AG09319 (cell line): ENCODE data around the gene CHRNA10.
"Not testable (repeated sequence)": the region's sequence is repeated elsewhere in the genome, so short reads cannot be mapped to it uniquely, and the experiment has no call there.

Experiments used
- DNase-seq: peaks from one replicate; pipeline ENCODE4 v3.0.0-alpha.2; 2010; ENCODE audit warnings: low read depth; ENCODE audit errors: extremely low read depth
- TF ChIP-seq, protein P1 (sequence below): IDR thresholded peaks from 2 replicates; pipeline ENCODE4 v1.5.1; 2011; ENCODE audit warnings: low read depth, mild to moderate bottlenecking, inconsistent platforms, low read length, moderate library complexity

Gene CHRNA10

DNA sequence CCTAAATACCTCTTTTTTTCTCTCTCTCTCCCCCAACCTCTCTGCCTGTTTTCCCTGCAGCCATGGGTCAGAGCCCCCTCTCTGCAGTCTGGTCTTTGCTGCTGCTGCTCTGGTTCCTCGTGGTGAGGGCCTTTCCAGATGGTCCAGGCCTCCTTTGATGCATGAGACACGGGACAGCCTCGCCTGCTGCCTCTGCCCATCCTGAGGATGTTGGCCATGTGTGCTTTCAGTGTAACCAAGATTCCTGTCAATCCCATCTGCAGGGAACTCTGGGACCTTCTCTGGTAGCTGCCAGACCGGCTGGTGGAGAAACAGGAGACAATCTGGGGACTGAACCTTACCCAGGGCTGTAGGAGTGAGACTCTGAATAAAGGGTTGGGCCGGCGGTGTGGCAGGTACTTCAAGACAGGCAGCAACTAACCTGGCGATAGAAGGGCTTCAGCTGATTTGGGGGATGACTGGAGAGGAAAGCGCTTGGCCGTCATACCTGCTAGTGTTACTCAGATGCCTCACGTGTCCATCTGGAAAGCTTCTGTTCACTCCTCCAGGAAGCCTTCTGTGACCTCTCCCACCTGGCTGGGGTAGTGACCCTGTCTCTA lies 7.1 kb downstream of the CHRNA10 start:
- no peak for DNase-seq
- TF ChIP-seq, protein P1, sequence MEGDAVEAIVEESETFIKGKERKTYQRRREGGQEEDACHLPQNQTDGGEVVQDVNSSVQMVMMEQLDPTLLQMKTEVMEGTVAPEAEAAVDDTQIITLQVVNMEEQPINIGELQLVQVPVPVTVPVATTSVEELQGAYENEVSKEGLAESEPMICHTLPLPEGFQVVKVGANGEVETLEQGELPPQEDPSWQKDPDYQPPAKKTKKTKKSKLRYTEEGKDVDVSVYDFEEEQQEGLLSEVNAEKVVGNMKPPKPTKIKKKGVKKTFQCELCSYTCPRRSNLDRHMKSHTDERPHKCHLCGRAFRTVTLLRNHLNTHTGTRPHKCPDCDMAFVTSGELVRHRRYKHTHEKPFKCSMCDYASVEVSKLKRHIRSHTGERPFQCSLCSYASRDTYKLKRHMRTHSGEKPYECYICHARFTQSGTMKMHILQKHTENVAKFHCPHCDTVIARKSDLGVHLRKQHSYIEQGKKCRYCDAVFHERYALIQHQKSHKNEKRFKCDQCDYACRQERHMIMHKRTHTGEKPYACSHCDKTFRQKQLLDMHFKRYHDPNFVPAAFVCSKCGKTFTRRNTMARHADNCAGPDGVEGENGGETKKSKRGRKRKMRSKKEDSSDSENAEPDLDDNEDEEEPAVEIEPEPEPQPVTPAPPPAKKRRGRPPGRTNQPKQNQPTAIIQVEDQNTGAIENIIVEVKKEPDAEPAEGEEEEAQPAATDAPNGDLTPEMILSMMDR = no peak

GRCh38 chr11:3662856-3663255 lies 8.3 kb downstream of the CHRNA10 start:
- TF ChIP-seq, protein P1 = no peak
- no peak for DNase-seq

DNA sequence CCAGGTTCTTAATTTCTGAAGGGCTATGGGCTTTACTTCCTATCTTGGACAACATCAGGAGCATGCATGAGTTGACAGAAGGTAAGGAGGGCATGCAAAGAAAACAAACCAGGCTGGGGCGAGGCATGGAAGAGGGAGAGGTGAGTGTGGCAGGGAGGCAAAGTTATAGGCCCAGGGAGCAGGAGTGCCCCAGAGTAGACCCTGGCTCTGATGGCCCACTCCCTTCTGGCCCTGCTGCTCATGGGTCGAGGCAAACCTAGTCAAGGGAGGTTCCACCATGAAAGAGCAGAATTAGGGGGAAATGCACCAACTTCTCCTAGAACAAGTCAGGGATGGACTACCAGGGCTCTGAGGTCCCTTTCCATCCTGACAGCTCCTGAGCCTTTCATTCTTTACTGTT lies 10.2 kb downstream of the CHRNA10 start:
- TF ChIP-seq, protein P1 = no peak
- no peak for DNase-seq

DNA sequence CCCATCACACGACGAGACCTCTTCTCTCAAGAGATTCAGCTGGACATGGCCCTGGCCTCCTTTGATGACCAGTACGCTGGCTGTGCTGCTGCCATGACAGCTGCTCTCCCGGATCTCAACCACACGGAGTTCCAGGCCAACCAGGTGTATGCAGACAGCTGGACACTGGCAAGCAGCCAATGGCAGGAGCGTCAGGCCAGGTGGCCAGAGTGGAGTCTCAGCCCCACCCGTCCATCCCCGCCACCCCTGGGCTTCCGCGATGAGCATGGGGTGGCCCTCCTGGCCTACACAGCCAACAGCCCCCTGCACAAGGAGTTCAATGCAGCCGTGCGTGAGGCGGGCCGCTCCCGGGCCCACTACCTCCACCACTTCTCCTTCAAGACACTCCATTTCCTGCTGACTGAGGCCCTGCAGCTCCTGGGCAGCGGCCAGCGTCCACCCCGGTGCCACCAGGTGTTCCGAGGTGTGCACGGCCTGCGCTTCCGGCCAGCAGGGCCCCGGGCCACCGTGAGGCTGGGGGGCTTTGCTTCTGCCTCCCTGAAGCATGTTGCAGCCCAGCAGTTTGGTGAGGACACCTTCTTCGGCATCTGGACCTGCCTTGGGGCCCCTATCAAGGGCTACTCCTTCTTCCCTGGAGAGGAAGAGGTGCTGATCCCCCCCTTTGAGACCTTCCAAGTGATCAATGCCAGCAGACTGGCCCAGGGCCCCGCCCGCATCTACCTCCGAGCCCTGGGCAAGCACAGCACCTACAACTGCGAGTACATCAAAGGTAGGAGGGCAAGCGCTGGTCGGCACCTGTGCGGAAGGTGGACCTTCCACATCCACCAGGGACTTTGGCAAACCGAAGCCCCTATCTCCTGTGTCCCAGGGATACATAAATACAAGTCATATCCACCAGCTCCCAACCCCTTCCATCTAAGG lies 11.3 kb downstream of the CHRNA10 start:
- DNase-seq = no peak
- TF ChIP-seq, protein P1 = no peak

DNA sequence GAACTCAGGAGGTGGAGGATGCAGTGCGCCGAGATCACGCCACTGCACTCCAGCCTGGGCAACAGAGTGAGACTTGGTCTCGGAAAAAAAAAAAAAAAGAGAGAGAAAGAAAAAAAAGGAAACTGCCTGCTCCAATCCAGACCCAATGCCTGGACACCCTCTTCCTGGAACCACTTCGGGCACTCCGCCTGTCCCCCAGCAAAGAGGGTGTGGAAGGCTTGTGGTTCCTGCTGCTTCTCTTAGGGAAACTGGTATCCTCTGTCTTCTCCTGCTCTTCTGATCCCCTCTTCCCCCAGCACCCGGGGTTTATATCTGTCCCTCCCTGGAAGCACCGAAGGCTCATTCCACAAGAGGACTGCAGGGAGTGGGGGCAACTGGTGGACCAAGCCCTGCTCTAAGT lies 12.9 kb downstream of the CHRNA10 start:
- DNase-seq = no peak
- TF ChIP-seq, protein P1 = no peak

- not testable (repeated sequence) for DNase-seq
These were observed 13.9 kb downstream of the CHRNA10 start for GRCh38 chr11:3657331-3657730.

DNA sequence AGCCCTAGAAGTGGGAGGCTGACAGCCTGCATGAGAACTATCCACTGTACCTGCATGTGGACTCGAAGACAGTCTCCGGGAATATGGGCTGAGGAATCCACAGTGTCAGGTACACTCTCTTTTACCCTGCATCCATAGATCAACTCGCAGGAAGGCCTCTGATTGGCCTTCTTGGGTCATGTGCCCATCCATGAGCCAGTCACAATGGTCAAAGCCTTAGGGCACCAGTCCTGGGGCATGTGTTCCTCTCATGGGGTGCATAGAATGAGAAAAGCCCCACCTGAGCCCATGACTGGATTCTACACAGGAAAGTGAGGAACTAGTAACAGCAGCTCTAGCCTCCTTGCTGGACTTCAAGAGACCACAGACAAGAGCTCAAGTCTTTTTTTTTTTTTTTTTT lies 15.6 kb downstream of the CHRNA10 start:
- TF ChIP-seq, protein P1 = no peak
- no peak for DNase-seq

DNA sequence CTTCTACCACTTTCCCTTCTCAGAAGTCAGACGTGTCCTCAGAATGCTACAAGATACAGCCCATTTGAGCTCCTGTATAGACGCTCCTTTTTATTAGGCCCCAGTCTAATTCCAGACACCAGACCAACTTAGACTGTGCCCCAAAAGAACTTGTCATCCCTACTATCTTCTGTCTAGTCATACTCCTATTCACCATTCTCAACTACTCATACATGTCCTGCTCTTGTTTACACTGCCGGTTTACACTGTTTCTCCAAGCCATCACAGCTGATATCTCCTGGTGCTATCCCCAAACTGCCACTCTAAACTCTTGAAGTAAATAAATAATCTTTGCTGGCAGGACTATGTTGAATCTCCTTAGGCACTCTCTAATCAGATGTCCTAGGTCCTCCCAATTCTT lies 18.7 kb downstream of the CHRNA10 start:
- DNase-seq = not testable (repeated sequence)

DNA sequence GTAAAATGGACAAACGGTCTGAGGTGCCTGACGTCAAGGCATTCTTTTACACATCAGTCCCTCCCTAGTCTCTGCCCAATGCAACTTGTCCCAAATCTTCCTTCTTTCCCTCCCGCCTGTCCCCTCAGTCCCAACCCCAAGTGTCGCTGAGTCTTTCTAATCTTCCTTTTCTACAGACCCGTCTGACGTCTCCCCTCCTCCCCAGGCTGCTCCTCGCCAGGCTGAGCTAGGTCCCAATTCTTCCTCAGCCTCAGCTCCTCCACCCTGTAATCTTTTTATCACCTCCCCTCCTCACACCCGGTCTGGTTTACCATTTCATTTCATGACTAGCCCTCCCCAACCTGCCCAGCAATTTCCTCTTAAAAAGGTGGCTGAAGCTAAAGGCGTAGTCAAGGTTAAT lies 21.8 kb downstream of the CHRNA10 start:
- not testable (repeated sequence) for DNase-seq

DNA sequence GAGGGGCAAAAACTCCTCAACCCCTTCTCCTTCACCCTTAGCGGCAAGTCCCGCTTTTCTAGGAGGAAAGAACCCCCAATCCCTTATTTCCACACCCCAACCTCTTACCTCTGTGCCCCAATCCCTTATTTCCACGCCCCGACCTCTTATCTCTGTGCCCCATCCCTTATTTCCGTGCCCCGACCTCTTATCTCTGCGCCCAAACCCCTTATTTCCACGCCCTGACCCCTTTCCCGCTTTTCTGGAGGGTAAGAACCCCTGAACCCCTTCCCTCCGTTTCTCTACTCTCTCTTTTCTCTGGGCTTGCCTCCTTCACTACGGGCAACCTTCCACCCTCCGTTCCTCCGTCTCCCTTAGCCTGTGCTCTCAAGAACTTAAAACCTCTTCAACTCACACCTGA lies 22.3 kb downstream of the CHRNA10 start:
- DNase-seq = not testable (repeated sequence)
